H9 (cell line): ENCODE results near the gene COL8A1. TPM values are rescaled to one million over a fixed set of nuclear protein-coding genes. Genes with fewer than 3 reads are reported as not detected.

ENCODE experiments used
- DNase-seq: peaks from one replicate; pipeline ENCODE4 v3.0.0-alpha.2; 2017
- H2AFZ ChIP-seq: one replicate; pipeline ENCODE4 v1.6.1; 2013; ENCODE audit warnings: mild to moderate bottlenecking, low read length, control low read depth, moderate library complexity
- H2AK5ac ChIP-seq: 2 replicates; pipeline ENCODE4 v1.6.1; 2013; ENCODE audit warnings: low read length, control low read depth, mixed read lengths; ENCODE audit not compliant: insufficient read length
- H2BK120ac ChIP-seq: one replicate; pipeline ENCODE4 v1.6.1; 2013; ENCODE audit warnings: low read depth, mild to moderate bottlenecking, low read length, control low read depth, inconsistent platforms; ENCODE audit not compliant: poor library complexity, severe bottlenecking
- H2BK12ac ChIP-seq: 2 replicates; pipeline ENCODE4 v1.6.1; 2013; ENCODE audit warnings: low read length, control low read depth, mixed read lengths, low read depth; ENCODE audit not compliant: insufficient read length
- H2BK15ac ChIP-seq: 2 replicates; pipeline ENCODE4 v1.6.1; 2013; ENCODE audit warnings: low read depth, low read length, control low read depth
- H2BK20ac ChIP-seq: one replicate; pipeline ENCODE4 v1.6.1; 2013; ENCODE audit warnings: low read depth, mild to moderate bottlenecking, low read length, control low read depth, inconsistent platforms; ENCODE audit not compliant: poor library complexity, severe bottlenecking
- H2BK5ac ChIP-seq: 2 replicates; pipeline ENCODE4 v1.6.1; 2013; ENCODE audit warnings: low read length, control low read depth, mixed read lengths; ENCODE audit not compliant: insufficient read length
- H3K14ac ChIP-seq: 2 replicates; pipeline ENCODE4 v1.6.1; 2013; ENCODE audit warnings: low read length, control low read depth; ENCODE audit not compliant: insufficient read depth
- H3K18ac ChIP-seq: 2 replicates; pipeline ENCODE4 v1.6.1; 2013; ENCODE audit warnings: low read depth, mild to moderate bottlenecking, mixed read lengths, low read length, control low read depth; ENCODE audit not compliant: insufficient read length
- H3K23ac ChIP-seq: 2 replicates; pipeline ENCODE4 v1.6.1; 2013; ENCODE audit warnings: low read length, control low read depth, mixed read lengths, low read depth; ENCODE audit not compliant: insufficient read length
- H3K23me2 ChIP-seq: 2 replicates; pipeline ENCODE4 v1.6.1; 2013; ENCODE audit warnings: low read depth, mild to moderate bottlenecking, mixed read lengths, low read length, control low read depth; ENCODE audit not compliant: insufficient read length, poor library complexity, severe bottlenecking
- H3K27ac ChIP-seq: 2 replicates; pipeline ENCODE4 v1.5.1; 2013; ENCODE audit warnings: low read length, control low read depth, mixed read lengths, low read depth; ENCODE audit not compliant: insufficient read length
- H3K27me3 ChIP-seq: 2 replicates; pipeline ENCODE4 v1.6.1; 2013; ENCODE audit warnings: low read length, control low read depth, inconsistent platforms; ENCODE audit not compliant: insufficient read depth
- H3K4ac ChIP-seq: 2 replicates; pipeline ENCODE4 v1.6.1; 2013; ENCODE audit warnings: low read depth, mild to moderate bottlenecking, control low read depth, inconsistent platforms, low read length, moderate library complexity
- H3K4me1 ChIP-seq: 2 replicates; pipeline ENCODE4 v1.6.1; 2013; ENCODE audit warnings: low read length, control low read depth, inconsistent platforms; ENCODE audit not compliant: insufficient read depth
- H3K4me2 ChIP-seq: 2 replicates; pipeline ENCODE4 v1.6.1; 2013; ENCODE audit warnings: low read length, control low read depth, mixed read lengths; ENCODE audit not compliant: insufficient read length, insufficient read depth
- H3K56ac ChIP-seq: 2 replicates; pipeline ENCODE4 v1.6.1; 2013; ENCODE audit warnings: low read depth, mild to moderate bottlenecking, mixed read lengths, low read length, control low read depth; ENCODE audit not compliant: insufficient read length
- H3K79me1 ChIP-seq: 2 replicates; pipeline ENCODE4 v1.6.1; 2013; ENCODE audit warnings: low read depth, mild to moderate bottlenecking, moderate library complexity, low read length, control low read depth, inconsistent platforms; ENCODE audit not compliant: insufficient read depth, poor library complexity, severe bottlenecking
- H3K79me2 ChIP-seq: 2 replicates; pipeline ENCODE4 v1.6.1; 2013; ENCODE audit warnings: low read length, control low read depth, inconsistent platforms; ENCODE audit not compliant: insufficient read depth
- H3K9ac ChIP-seq: 2 replicates; pipeline ENCODE4 v1.6.1; 2013; ENCODE audit warnings: low read length, control low read depth, mixed read lengths; ENCODE audit not compliant: insufficient read length; ENCODE audit errors: extremely low read depth
- H3K9me3 ChIP-seq: one replicate; pipeline ENCODE4 v1.6.1; 2013; ENCODE audit warnings: low read depth, low read length, inconsistent platforms; ENCODE audit not compliant: control insufficient read depth
- H3T11ph ChIP-seq: one replicate; pipeline ENCODE4 v1.6.1; 2013; ENCODE audit warnings: mild to moderate bottlenecking, low read length, control low read depth, inconsistent platforms
- H4K20me1 ChIP-seq: one replicate; pipeline ENCODE4 v1.6.1; 2013; ENCODE audit not compliant: control insufficient read depth, insufficient read length, insufficient read depth
- H4K5ac ChIP-seq: 2 replicates; pipeline ENCODE4 v1.6.1; 2013; ENCODE audit warnings: low read depth, mild to moderate bottlenecking, mixed read lengths, low read length, control low read depth; ENCODE audit not compliant: insufficient read length
- H4K8ac ChIP-seq: replicated peaks from 2 replicates; pipeline ENCODE4 v1.6.1; 2013; ENCODE audit warnings: low read length, control low read depth, mixed read lengths, low read depth; ENCODE audit not compliant: insufficient read length
- H4K91ac ChIP-seq: 2 replicates; pipeline ENCODE4 v1.6.1; 2013; ENCODE audit warnings: low read depth, mild to moderate bottlenecking, moderate library complexity, mixed read lengths, low read length, control low read depth; ENCODE audit not compliant: insufficient read length
- H3K27ac Mint-ChIP-seq, 3 experiments: 2 replicates in 2 of 3; 3 replicates in 1 of 3; pipeline ENCODE4 v1.8.0; 2020 to 2021; ENCODE audit warnings: mixed read lengths in 3 of 3, mild to moderate bottlenecking in 1 of 3, moderate library complexity in 1 of 3
- H3K27me3 Mint-ChIP-seq: 2 replicates; pipeline ENCODE4 v1.8.0; 2021; ENCODE audit warnings: low read depth, mild to moderate bottlenecking, moderate library complexity, mixed read lengths
- H3K36me3 Mint-ChIP-seq, 3 experiments: 2 replicates in 2 of 3; 3 replicates in 1 of 3; pipeline ENCODE4 v1.8.0; 2020 to 2021; ENCODE audit warnings: low read depth in 3 of 3, mixed read lengths in 3 of 3; ENCODE audit not compliant: insufficient read depth in 1 of 3
- H3K4me1 Mint-ChIP-seq, 2 experiments: 2 replicates each; pipeline ENCODE4 v1.8.0; 2020; ENCODE audit warnings: mixed read lengths in 2 of 2
- H3K4me3 Mint-ChIP-seq, 2 experiments: 2 replicates in 1 of 2; 3 replicates in 1 of 2; pipeline ENCODE4 v1.8.0; 2020 to 2021; ENCODE audit warnings: mild to moderate bottlenecking in 2 of 2, mixed read lengths in 2 of 2, moderate library complexity in 1 of 2
- H3K9me3 Mint-ChIP-seq, 2 experiments: 2 replicates in 1 of 2; 3 replicates in 1 of 2; pipeline ENCODE4 v1.8.0; 2020; ENCODE audit warnings: mild to moderate bottlenecking in 2 of 2, mixed read lengths in 2 of 2, moderate library complexity in 1 of 2
- CTCF ChIP-seq: fragments of 200-600 bp; sonication (generic); conservative IDR thresholded peaks from 3 replicates; pipeline ENCODE4 v1.8.0; 2021; ENCODE audit warnings: antibody characterized with exemption, mild to moderate bottlenecking
- WGBS: extraction: QIAGEN DNeasy Blood & Tissue Kit; methylation state at CpG from one replicate; pipeline ENCODE4 v1.1.7; 2013; ENCODE audit warnings: missing lambda C conversion rate, low lambda C conversion rate, mixed read lengths; ENCODE audit not compliant: insufficient read length; ENCODE audit errors: extremely low coverage; 5-methylcytosine and 5-hydroxymethylcytosine counted together
- total RNA-seq: library from RNA; stranded (reverse); gene quantifications from 2 replicates; pipeline ENCODE4 v1.2.1, GENCODE V29; 2021

The COL8A1 gene
- total RNA-seq, 1 experiment from 2014 or later, result 0.17 TPM

- Mint-ChIP-seq H3K4me1 (peaks cover 20 to 21% of the 10 kb centered on the region in 2 experiments), H3K27me3 (no peaks in the 10 kb centered on the region), H3K4me3 (no peak overlapping the region), H3K36me3 (no peaks in the 10 kb centered on the region), H3K9me3 (no peaks in the 10 kb centered on the region), H3K27ac (peak overlapping the region in 1 of 3 experiments; percentile 30; a peak in 2 of 7 replicates)
- Histone ChIP-seq H3K27me3 (no peaks in the 10 kb centered on the region), H3K4ac (no peak overlapping the region), H2BK12ac (no peak overlapping the region), H2AFZ (no peak overlapping the region), H2BK5ac (no peak overlapping the region), H3K4me1 (no peaks in the 10 kb centered on the region), H3K9ac (no peak overlapping the region), H2AK5ac (no peak overlapping the region), H3T11ph (no peak overlapping the region), H3K4me2 (no peak overlapping the region), H3K23me2 (no peaks in the 10 kb centered on the region), H3K56ac (no peak overlapping the region), H3K14ac (no peak overlapping the region), H4K5ac (no peak overlapping the region), H3K18ac (no peak overlapping the region), H3K9me3 (no peaks in the 10 kb centered on the region), H3K79me2 (no peaks in the 10 kb centered on the region), H4K8ac (no peak overlapping the region), H2BK20ac (no peak overlapping the region), H2BK120ac (no peak overlapping the region), H3K27ac (no peak overlapping the region), H2BK15ac (no peak overlapping the region), H3K23ac (no peak overlapping the region), H4K20me1 (no peaks in the 10 kb centered on the region), H3K79me1 (no peaks in the 10 kb centered on the region), H4K91ac (no peak overlapping the region)
- no peak for DNase-seq
- no CpG with 5 or more reads among the region's 3 CpGs for WGBS
- no peak for TF ChIP-seq CTCF
Measured at GRCh38 chr3:99716463-99716995, 78.1 kb downstream of the COL8A1 start.
